Activated CD4-positive, alpha-beta T cell treated with anti-CD3 and anti-CD28 coated beads for 36 hours (primary cell): ENCODE results near the gene SERPINA9. TPM values are rescaled to one million over a fixed set of nuclear protein-coding genes. Genes with fewer than 3 reads are reported as not detected.

Experiments used
- ATAC-seq: fragments of 200-7000 bp; cut with Tn5 transposase; one replicate; pipeline ENCODE4 v1.10.0; 2021; ENCODE audit warnings: mild to moderate bottlenecking, moderate library complexity
- CTCF ChIA-PET: fragments of 350-600 bp; sonication (Branson Sonifier 250); formaldehyde crosslinking; loops from one replicate; lab custom pipeline; 2021; ENCODE audit warnings: antibody characterized with exemption; lab: Charles Lee
- POLR2A ChIA-PET: fragments of 350-600 bp; sonication (Branson Sonifier 250); formaldehyde crosslinking; loops from one replicate; lab custom pipeline; 2021; ENCODE audit warnings: antibody characterized with exemption, inconsistent platforms; lab: Charles Lee
- DNase-seq: peaks from one replicate; pipeline ENCODE4 v3.0.0-alpha.2; 2020
- H3K27ac Mint-ChIP-seq: one replicate; pipeline ENCODE4 v1.8.0; 2021; ENCODE audit warnings: mixed read lengths
- H3K27me3 Mint-ChIP-seq: one replicate; pipeline ENCODE4 v1.8.0; 2021; ENCODE audit warnings: mixed read lengths
- H3K36me3 Mint-ChIP-seq: one replicate; pipeline ENCODE4 v1.8.0; 2021; ENCODE audit warnings: low read depth, mixed read lengths
- H3K4me1 Mint-ChIP-seq: one replicate; pipeline ENCODE4 v1.8.0; 2021; ENCODE audit warnings: mixed read lengths
- H3K4me3 Mint-ChIP-seq: one replicate; pipeline ENCODE4 v1.8.0; 2021; ENCODE audit warnings: mild to moderate bottlenecking, moderate library complexity, mixed read lengths
- H3K9me3 Mint-ChIP-seq: one replicate; pipeline ENCODE4 v1.8.0; 2021; ENCODE audit warnings: low read depth, mixed read lengths
- intact Hi-C, 2 experiments: fragments of 100-400 bp; cut with DNase I in 1 of 2; cut with micrococcal nuclease in 1 of 2; formaldehyde crosslinking; loops; one replicate each; pipeline versions ENCODE4 v1.14.2 to v1.15.1; 2022 to 2024; cut with DNase I, micrococcal nuclease
- total RNA-seq, 2 experiments: library from RNA; stranded (reverse); gene quantifications; one replicate each; pipeline ENCODE4 v1.2.3, GENCODE V29; 2021

SERPINA9 gene
- total RNA-seq, 2 experiments from 2014 or later = not detected

DNA sequence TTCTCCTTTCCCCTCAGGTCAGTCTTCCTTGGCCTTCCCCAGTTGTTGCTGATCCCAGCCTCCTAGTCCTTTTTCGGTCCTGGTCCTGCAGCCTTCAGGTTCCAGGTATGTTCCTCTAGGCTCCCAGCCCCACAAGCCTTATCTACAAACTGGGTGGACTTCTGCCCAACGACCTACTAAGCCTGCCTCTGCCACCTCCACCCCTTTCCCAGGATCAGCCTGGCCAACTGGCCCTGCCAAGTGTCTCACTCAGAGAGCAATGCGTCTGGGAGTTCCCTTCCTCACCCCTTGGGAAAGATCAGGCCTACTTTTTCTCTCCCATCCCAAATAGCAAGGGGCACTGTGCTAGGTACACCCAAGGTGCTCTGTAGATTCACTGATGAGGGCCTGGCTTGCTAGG lies 33.4 kb upstream of the SERPINA9 start, which contains the start of gene SERPINA12:
TSS of gene SERPINA12 (minus strand) at position 114 of the 400 bp plus-strand sequence. CDS start 11,072 bp downstream, outside the sequence.
- H3K9me3 Mint-ChIP-seq = no peaks in the 10 kb centered on the region
- CTCF ChIA-PET = no interaction called here
- no peaks in the 10 kb centered on the region for H3K4me1 Mint-ChIP-seq
- ATAC-seq (no peak), DNase-seq (no peak)
- no peak within 1 kb of the TSS for H3K27ac Mint-ChIP-seq
- intact Hi-C loops = no loop called here
- POLR2A ChIA-PET = interaction anchor here (0.7 kb wide), 1 partner anchor 1158 kb away, joined by 3 read pairs; no protein-coding TSS in a partner anchor
- no peak within 1 kb of the TSS for H3K4me3 Mint-ChIP-seq
- peaks cover 5% of the 10 kb centered on the region for H3K27me3 Mint-ChIP-seq
- no peaks in the 10 kb centered on the region for H3K36me3 Mint-ChIP-seq

DNA sequence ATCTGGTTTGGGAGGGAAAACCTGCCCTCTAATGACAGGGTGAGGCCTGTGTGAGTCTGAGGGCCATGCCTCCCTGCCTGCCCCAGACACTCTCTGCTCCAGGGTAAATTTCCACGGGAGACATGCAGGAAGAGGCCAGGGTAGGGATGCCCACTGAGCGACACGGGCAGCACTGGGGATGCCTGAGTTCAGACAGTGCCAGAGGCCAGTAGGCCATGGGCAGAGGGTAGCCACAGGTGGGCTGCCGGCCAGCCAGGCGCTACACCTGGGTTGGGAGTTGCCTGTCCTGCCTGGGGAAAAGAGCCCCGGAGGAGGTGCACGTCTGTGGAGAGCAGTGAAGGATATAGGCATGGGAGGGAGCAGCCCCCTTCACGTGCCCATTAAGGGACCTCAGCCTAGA lies 29.6 kb upstream of the SERPINA9 start:
- peaks cover 6% of the 10 kb centered on the region for H3K27me3 Mint-ChIP-seq
- no peak for DNase-seq
- H3K4me1 Mint-ChIP-seq = no peaks in the 10 kb centered on the region
- ChIA-PET CTCF (interaction anchor here (1.0 kb wide), 1 partner anchor 10 kb away, joined by 3 read pairs; no protein-coding TSS in a partner anchor), POLR2A (no interaction called here)
- no peaks in the 10 kb centered on the region for H3K9me3 Mint-ChIP-seq
- H3K36me3 Mint-ChIP-seq = no peaks in the 10 kb centered on the region
- ATAC-seq = no peak
- H3K4me3 Mint-ChIP-seq = no peak overlapping the region
- intact Hi-C loops = no loop called here
- H3K27ac Mint-ChIP-seq = no peak overlapping the region

DNA sequence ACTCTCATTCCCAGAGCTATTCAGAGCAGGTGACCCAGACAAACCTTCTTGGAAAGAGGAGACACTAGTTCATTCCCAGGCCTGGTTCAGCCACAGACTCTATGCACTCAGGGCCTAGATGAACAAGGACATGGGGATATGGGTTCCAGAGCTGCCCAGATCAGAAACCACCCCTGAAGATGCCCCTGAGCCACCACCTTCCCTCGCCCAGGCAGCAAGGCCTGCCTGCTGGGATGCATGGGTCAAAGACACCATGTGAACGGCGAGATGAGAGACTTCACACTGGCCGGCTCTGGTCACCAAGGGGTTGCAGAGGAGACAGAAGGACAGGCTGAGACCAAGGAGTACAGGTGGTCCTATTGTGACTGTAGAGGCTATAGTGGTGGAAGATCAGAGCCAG lies 29.2 kb upstream of the SERPINA9 start:
- DNase-seq (no peak), ATAC-seq (no peak)
- no peaks in the 10 kb centered on the region for H3K36me3 Mint-ChIP-seq
- no peak overlapping the region for H3K4me3 Mint-ChIP-seq
- H3K27me3 Mint-ChIP-seq = peaks cover 6% of the 10 kb centered on the region
- H3K9me3 Mint-ChIP-seq = no peaks in the 10 kb centered on the region
- POLR2A ChIA-PET = no interaction called here
- CTCF ChIA-PET = no interaction called here
- H3K27ac Mint-ChIP-seq = no peak overlapping the region
- no peaks in the 10 kb centered on the region for H3K4me1 Mint-ChIP-seq
- intact Hi-C loops = no loop called here

DNA sequence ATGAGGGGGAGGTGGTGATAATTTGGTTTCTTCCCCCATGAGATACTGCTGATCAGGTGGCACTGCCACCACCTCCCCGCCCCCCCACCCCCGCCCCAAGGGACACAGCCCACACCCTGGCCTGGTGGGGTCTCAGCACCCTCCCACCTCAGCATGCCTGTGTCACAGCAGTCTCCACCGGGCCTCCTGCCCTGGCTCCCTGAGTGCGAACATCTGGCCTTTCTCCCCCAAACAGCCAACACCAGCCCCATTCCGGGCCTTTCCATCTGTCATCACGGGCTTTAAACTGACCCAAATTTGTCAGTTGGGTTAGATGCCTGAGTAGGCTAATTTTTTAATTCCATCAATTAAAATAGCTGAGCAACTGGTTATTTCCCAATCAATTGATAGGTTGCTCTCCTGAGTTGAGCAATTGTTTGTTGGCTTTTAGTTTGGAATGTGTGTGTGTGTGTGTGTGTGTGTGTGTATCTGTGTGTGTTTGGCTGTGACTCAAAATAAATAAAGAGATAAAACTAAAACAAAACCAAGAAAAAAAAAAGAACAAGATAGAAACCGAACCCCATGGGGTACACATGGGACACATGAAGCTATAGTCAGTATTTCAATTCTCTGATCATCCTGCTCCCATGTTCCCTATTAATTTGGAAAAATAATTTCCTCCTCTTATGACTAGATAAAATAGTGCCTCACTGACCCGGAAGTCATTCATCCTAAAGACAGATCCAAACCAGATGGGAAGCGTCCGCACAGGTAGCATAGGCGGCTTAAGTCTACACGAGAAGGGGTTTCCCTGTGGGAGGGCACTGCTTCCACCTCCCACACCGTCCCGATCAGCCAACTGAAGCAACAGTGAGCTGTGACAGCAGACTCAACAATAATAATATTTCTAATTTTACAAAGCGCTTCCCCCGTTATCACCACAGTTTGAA lies 25.9 kb upstream of the SERPINA9 start:
- POLR2A ChIA-PET = no interaction called here
- DNase-seq = no peak
- no peak overlapping the region for H3K4me3 Mint-ChIP-seq
- no peaks in the 10 kb centered on the region for H3K4me1 Mint-ChIP-seq
- no peak overlapping the region for H3K27ac Mint-ChIP-seq
- no peak for ATAC-seq
- intact Hi-C loops = no loop called here
- peaks cover 11% of the 10 kb centered on the region for H3K27me3 Mint-ChIP-seq
- CTCF ChIA-PET = interaction anchor here (0.7 kb wide), 1 partner anchor 15 kb away, joined by 3 read pairs; no protein-coding TSS in a partner anchor
- H3K36me3 Mint-ChIP-seq = no peaks in the 10 kb centered on the region
- H3K9me3 Mint-ChIP-seq = no peaks in the 10 kb centered on the region

GRCh38 chr14:94500264-94500663 lies 24.3 kb upstream of the SERPINA9 start:
- H3K4me3 Mint-ChIP-seq = no peak overlapping the region
- H3K27me3 Mint-ChIP-seq = peaks cover 11% of the 10 kb centered on the region
- H3K36me3 Mint-ChIP-seq = no peaks in the 10 kb centered on the region
- no peaks in the 10 kb centered on the region for H3K4me1 Mint-ChIP-seq
- ATAC-seq (no peak), DNase-seq (no peak)
- no peaks in the 10 kb centered on the region for H3K9me3 Mint-ChIP-seq
- CTCF ChIA-PET = no interaction called here
- intact Hi-C loops = no loop called here
- POLR2A ChIA-PET = no interaction called here
- no peak overlapping the region for H3K27ac Mint-ChIP-seq

- ATAC-seq = no peak
- Mint-ChIP-seq H3K4me1 (no peaks in the 10 kb centered on the region), H3K36me3 (no peaks in the 10 kb centered on the region), H3K27ac (no peak overlapping the region), H3K4me3 (no peak overlapping the region), H3K27me3 (peaks cover 8% of the 10 kb centered on the region), H3K9me3 (no peaks in the 10 kb centered on the region)
- CTCF ChIA-PET = interaction anchor here (0.9 to 5.9 kb wide), 2 partner anchors 14 to 57 kb away, joined by 3 to 30 read pairs; no protein-coding TSS in a partner anchor
- POLR2A ChIA-PET = no interaction called here
- no peak for DNase-seq
- intact Hi-C loops = no loop called here
Measured at GRCh38 chr14:94499673-94500072, 23.7 kb upstream of the SERPINA9 start.

- no peaks in the 10 kb centered on the region for H3K9me3 Mint-ChIP-seq
- H3K27me3 Mint-ChIP-seq = peaks cover 8% of the 10 kb centered on the region
- no peaks in the 10 kb centered on the region for H3K36me3 Mint-ChIP-seq
- POLR2A ChIA-PET = no interaction called here
- ATAC-seq = no peak
- CTCF ChIA-PET = interaction anchor here (5.9 kb wide), 1 partner anchor 13 kb away, joined by 30 read pairs; no protein-coding TSS in a partner anchor
- H3K4me1 Mint-ChIP-seq = peaks cover 4% of the 10 kb centered on the region
- H3K27ac Mint-ChIP-seq = no peak overlapping the region
- H3K4me3 Mint-ChIP-seq = no peak overlapping the region
- intact Hi-C loops = no loop called here
- DNase-seq = no peak
Measured at GRCh38 chr14:94498215-94498614, 22.2 kb upstream of the SERPINA9 start.

GRCh38 chr14:94494085-94494484 lies 18.1 kb upstream of the SERPINA9 start:
- Mint-ChIP-seq H3K27me3 (peaks cover 4% of the 10 kb centered on the region), H3K27ac (no peak overlapping the region), H3K4me1 (peaks cover 4% of the 10 kb centered on the region), H3K4me3 (no peak overlapping the region), H3K36me3 (no peaks in the 10 kb centered on the region), H3K9me3 (no peaks in the 10 kb centered on the region)
- DNase-seq = peak; percentile 51
- ATAC-seq = peak; percentile 82
- POLR2A ChIA-PET = no interaction called here
- intact Hi-C loops = no loop called here
- CTCF ChIA-PET = interaction anchor here (5.9 kb wide), 1 partner anchor 8 kb away, joined by 30 read pairs; no protein-coding TSS in a partner anchor

DNA sequence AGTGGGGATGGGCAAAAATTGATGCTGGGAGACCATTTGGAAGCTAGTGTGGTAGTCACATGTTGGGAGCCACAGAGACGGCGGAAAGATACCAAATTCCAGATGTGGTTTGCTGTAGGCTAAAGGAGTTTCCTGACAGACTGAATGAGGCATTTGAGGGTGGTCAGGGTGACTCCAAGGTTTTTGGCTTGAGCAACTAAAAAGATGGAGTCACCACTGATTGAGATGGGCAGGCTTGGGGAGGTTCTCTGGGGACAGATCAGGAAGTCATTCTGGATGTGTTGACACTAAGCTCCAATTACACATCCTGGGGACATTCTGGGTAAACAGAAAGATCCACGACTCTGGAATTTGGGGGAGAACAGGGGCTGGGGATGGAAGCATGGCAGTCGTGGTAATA lies 15.5 kb upstream of the SERPINA9 start:
- POLR2A ChIA-PET = no interaction called here

DNA sequence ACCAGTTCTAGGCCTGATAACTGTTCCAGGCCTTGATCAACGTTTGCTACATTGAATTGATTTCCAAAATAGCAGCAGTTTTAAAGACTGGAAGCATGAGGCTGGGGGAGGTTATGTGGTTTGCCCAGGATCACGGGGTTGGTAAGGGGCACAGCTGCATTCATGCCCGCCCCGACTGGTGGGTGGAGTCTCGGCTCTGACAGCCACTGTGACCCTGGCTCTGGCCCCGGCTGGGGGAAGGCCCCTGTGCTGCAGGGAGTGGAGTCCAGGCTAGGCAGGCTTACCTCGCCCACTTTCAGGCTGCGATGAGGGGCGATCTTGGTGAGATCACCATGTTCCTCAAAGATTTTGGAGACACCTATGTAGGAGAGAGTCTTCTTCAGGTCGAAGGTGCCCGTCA lies 13.3 kb upstream of the SERPINA9 start:
- H3K4me3 Mint-ChIP-seq = no peak overlapping the region
- no peaks in the 10 kb centered on the region for H3K9me3 Mint-ChIP-seq
- H3K27me3 Mint-ChIP-seq = peaks cover 3% of the 10 kb centered on the region
- no peaks in the 10 kb centered on the region for H3K36me3 Mint-ChIP-seq
- H3K4me1 Mint-ChIP-seq = peaks cover 11% of the 10 kb centered on the region
- intact Hi-C loops = loop anchor here (5.0 kb wide), 3 partner anchors 132 to 452 kb away; no protein-coding TSS in a partner anchor
- DNase-seq (no peak), ATAC-seq (no peak)
- H3K27ac Mint-ChIP-seq = no peak overlapping the region
- CTCF ChIA-PET = no interaction called here
- POLR2A ChIA-PET = no interaction called here

More for the DNA sequence above, 15.5 kb upstream of the SERPINA9 start:
- CTCF ChIA-PET = interaction anchor here (1.0 to 1.6 kb wide), 3 partner anchors 14 to 57 kb away, joined by 3 to 5 read pairs (median 4); no protein-coding TSS in a partner anchor
- intact Hi-C loops = no loop called here
- DNase-seq (no peak), ATAC-seq (no peak)
- H3K4me1 Mint-ChIP-seq = peaks cover 5% of the 10 kb centered on the region
- H3K9me3 Mint-ChIP-seq = no peaks in the 10 kb centered on the region
- no peaks in the 10 kb centered on the region for H3K36me3 Mint-ChIP-seq
- peaks cover 5% of the 10 kb centered on the region for H3K27me3 Mint-ChIP-seq
- H3K4me3 Mint-ChIP-seq = no peak overlapping the region
- H3K27ac Mint-ChIP-seq = no peak overlapping the region

DNA sequence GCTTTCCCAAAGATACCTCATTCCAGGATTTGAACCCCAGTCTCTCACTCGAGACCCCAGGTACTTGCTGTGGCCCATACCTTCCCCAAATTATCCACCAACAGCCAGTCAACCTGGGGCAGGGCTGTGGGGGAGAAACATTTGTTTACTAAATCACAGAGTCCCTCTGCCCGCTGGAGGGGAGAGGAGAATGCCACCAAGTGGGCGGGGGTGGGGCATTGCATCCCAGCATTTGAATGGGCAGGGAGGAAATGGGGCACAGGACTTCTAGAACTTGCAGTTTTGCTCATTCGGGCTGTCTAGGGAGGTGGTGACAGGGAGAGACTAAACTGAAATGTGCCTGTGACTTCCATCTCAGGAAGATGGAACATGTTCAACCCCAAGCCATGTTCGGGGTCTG lies 10.9 kb upstream of the SERPINA9 start:
- no peak for ATAC-seq
- POLR2A ChIA-PET = no interaction called here

More for the DNA sequence above, 10.9 kb upstream of the SERPINA9 start:
- intact Hi-C loops = loop anchor here (1.0 to 5.0 kb wide), 7 partner anchors 53 to 450 kb away; no protein-coding TSS in a partner anchor
- Mint-ChIP-seq H3K36me3 (no peaks in the 10 kb centered on the region), H3K4me3 (no peak overlapping the region), H3K9me3 (no peaks in the 10 kb centered on the region), H3K27me3 (peaks cover 3% of the 10 kb centered on the region), H3K4me1 (peaks cover 26% of the 10 kb centered on the region), H3K27ac (no peak overlapping the region)
- no peak for DNase-seq
- CTCF ChIA-PET = interaction anchor here (0.5 to 3.7 kb wide), 33 partner anchors 10 to 1163 kb away, joined by 3 to 42 read pairs (median 4); partner anchors contain the start of gene SERPINA9
